HG02981 (cell line): ENCODE data around the gene DYNC1H1.
"Not testable (repeated sequence)": the region's sequence is repeated elsewhere in the genome, so short reads cannot be mapped to it uniquely, and the experiment has no call there.

Source experiments
- ATAC-seq: cut with Tn5 transposase; IDR thresholded peaks from one replicate; pipeline ENCODE4 v1.9.1; 2021; ENCODE audit warnings: mild to moderate bottlenecking, moderate library complexity; ENCODE audit not compliant: unreplicated experiment

DYNC1H1 gene

DNA sequence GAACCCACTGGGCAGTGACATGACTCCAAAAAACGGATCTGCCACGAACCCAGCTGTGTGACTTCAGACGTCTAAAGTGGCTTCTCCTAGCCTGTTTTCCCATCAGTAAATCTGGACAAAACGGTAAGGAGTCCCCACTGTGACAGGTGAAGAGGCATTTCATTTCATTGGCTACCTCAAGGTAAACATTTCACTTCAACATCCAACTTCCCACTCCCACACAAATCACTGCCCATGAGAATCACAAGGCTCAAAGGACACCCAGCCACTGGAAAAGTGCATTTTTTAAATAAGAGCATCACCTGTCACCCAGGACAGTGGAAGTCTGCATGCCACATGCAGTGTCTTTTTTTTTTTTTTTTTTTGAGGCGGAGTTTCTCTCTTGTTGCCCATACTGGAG, 94.6 kb downstream of the DYNC1H1 start:
- no peak for ATAC-seq

DNA sequence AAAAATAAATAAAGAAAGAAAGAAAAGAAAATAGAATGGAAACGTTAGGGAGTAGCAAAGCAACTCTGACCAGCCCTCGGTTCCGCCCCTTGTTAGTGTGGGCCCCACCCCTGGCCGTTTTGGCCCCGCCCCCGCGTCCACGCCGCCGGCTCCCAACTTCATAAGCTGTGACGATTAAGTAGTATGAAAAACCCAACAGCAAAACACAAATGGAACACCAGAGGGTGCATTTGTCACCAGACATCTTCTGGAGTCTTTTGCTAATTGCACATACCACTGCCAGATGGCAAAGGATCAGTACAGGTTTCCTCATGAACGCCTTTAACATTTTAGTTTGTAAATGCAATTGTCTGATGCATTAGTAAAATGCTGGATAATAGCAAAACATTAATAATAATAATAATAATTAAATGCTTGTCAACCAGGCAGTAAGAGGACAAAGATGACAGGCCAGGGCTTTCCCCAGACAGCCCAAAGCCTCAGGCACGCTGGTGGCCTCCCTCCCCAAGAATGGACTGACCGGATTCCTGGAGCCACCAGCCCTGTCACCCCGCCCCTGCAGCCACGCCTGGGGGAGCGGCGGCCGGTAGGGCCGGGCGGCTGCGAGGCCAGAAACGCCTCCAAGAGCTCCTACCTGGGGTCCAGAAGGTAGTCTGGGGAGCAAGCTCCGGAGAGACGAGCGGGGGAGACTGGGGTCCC, 98.9 kb downstream of the DYNC1H1 start:
- peak; percentile 67 for ATAC-seq

DNA sequence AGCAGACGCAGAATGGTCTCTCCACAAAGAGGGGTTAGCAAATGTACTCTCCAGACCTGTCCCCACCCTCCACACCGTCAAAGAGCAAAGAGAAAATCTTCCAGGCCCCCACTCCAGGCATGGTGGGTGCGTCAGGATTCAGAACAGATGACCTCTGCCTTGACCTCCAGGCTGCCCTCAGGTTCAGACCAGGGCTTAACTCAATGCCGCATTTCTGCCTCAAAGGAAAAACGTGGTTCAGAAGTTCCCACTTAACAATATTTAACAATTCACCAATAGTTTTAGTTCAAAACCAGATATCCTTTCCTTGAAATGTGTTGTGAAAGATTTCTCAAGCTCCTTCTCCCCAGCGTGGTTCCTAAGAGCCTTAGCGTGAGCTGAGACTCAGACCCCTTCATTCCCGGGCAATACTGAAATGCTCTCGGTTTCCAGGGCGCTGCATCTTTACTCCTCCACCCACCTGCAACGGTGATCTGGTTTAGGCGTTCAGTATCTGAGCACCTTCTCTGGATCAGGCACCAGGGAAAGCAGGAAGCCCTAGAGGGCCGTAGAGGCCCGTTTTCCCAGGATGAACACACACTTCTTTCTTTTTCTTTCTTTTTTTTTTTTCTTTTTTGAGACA, 99.5 kb downstream of the DYNC1H1 start:
- no peak for ATAC-seq

DNA sequence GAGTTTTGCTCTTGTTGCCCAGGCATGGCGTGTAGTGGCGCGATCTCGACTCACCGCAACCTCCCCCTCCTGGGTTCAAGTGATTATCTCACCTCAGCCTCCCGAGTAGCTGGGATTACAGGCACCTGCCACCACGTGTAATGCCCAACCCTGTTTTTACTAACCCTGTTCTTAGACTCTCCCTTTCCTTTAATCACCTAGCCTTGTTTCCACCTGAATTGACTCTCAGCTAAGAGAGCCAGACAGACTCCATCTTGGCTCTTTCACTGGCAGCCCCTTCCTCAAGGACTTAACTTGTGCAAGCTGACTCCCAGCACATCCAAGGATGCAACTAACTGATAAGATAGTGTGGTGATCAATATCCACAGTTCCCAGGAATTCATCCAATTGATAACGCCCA, 100.2 kb downstream of the DYNC1H1 start:
- ATAC-seq: not testable (repeated sequence)

DNA sequence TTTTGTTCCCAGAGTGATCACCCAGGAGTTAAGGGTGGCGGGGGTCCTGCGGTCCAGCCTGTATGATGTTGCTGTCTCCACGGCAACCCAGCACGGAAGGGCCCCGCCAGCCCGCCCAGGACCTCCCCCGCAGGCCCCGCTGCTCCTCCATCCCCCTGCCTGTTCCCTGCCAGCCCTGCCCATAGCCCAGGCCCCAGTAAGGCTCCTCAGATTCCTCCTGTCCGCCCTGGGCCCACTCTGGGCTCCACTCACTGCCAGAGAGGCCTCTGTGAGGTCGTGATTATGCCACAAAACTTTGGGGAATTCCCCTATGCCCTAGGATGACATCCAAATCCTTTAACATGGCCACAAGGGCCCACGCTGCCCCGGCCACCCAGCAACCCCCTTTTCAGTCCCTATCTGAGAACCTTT, 101.7 kb downstream of the DYNC1H1 start:
- no peak for ATAC-seq

DNA sequence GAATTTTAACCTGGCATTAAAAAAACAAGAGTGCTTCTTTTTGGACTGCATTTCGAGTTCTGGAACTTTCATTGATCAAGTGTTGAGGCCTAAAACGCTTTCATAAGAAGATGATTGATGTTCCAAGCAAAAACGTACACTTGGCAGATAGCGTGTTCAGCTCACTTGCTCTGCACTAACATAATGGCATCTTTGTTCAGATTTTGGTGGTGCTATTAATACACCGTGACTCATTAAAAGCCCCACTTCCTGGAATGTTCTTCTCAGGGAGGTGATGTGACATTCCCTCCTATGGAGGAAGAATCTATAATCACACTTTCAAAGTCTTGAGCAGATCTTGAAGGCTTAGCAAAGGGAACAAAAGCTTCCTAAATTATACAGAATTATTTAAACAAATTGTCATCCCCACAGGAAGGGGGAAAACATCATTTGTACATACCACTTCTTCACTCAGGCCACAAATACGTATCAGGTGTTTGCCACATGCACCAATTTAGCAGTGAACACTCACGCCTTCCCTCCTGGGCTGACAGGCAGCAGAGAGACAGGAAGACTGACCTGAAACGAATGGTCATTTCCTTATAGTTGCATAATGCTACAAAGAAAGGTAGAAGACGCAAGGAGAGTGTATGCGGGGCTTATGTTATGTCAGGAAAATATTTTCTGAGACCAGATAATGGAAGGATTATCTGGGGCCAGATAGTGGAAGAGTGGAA, 107.1 kb downstream of the DYNC1H1 start:
- no peak for ATAC-seq

DNA sequence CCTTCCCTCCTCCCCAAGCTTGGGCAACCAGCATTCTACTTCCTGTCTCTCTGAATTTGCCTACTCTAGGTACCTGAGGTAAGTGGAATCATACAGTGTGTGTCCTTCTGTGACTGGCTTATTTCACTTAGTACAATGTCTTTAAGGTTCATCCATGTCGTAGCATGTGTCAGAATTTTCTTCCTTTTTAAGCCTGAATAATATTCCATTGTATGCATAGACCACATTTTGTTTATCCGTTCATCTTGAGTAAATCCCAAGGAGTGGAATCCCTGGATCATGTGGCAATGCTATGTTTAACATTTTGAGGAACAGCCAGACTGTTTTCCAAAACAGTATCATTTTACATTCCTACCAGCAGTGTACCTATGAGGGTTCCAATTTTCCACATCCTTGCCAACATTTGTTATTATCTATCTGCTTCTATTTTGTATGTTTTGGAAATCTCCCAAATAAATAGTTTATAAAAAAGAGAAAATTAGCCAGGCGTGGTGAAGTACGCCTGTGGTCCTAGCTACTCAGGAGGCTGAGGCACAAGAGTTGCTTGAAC, 110.1 kb downstream of the DYNC1H1 start:
- no peak for ATAC-seq

DNA sequence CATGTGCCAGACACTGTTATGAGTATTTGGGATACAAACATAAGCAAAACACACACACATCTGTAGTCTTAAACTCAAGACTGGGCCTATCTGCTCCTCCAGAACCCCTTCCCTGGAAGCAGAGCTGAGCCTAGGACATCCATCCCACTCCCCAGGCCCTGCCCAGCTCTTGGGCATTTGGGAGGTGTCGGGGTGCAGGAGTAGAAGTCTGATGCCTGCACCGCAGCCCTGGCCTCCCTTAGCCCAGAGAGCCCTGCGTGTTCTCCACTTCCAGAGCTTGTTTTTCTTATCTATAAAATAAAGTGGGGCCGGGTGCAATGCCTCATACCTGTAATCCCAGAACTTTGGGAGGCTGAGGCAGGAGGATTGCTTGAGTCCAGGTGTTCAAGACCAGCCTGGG, 110.8 kb downstream of the DYNC1H1 start:
- ATAC-seq: no peak

DNA sequence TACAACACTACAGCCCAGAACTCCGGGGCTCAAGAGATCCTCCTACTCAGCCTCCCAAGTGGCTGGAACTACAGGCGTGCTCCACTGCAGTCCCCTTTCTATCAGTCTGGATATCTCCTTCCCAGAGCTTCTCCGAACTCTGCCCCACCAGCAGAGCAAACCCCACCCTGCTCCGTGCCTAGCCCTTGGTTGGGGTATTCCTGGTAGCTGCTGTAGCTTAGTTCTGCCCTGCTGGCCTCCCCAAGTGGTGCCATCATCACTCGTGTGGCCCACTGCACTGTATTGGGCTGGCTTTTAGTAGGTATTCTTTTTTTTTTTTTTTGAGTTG, 113.0 kb downstream of the DYNC1H1 start:
- no peak for ATAC-seq

DNA sequence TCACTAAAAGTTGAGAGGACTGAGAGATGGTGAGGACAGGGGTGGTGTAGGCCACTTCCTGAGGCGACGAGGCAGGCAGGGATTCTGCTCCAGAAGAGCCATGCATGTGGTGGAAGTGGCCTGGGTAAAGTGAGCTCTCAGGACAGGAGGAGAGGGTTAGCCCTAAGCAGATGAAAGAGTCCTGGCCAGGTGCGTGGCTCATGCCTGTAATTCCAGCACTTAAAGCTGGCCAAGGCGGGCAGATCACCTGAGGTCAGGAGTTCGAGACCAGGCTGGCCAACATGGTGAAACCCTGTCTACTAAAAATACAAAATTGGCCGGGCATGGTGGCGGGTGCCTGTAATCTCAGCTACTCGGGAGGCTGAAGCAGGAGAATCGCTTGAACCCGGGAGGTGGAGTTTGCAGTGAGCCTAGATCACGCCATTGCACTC, 114.0 kb downstream of the DYNC1H1 start:
- ATAC-seq: not testable (repeated sequence)

DNA sequence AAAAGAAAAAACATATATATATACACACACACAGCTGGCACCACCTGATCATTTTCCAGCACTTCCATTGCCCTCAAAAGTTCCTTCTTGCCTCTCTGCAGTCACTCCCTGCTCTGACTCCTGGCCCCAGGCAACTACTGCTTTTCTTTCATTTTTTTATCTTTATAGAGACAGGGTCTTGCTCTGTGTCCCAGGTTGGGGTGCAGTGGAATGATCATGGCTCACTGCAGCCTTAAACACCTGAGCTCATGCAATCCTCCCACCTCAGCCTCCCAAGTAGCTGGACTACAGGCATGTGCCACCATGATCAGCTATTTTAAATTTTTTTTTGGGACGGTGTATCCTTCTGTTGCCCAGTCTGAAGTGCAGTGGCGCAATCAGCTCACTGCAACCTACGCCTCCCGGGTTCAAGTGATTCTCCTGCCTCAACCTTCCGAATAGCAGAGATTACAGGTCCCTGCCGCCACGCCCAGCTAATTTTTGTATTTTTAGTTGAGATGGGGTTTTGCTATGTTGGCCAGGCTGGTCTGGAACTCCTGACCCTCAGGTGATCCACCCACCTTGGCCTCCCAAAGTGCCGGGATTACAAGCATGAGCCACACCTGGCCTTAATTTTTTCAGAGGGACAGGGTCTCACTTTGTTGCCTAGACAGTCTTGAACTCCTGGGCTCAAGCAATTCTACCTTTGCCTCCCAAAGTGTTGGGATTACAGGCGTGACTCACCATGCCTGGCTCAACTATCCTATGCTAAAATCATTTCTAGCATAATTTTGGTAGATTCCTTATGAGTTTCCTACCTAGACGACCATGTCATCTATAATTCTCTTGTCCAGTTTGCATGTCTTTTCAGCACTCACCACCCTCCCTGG, 114.7 kb downstream of the DYNC1H1 start:
- ATAC-seq: no peak

DNA sequence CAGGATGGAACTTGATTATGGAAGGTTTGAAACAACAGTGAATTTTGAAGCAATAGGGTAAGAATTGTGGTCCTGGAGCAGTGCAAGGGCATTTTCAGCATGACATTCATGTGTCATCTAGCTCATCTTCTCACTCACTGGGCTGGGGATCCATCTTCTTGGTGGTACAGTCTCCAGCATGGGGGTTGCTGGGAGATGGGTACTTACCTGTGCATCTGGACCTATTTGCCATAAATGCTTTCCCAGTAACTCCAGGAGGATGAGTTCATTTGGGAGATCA, 115.3 kb downstream of the DYNC1H1 start:
- no peak for ATAC-seq

DNA sequence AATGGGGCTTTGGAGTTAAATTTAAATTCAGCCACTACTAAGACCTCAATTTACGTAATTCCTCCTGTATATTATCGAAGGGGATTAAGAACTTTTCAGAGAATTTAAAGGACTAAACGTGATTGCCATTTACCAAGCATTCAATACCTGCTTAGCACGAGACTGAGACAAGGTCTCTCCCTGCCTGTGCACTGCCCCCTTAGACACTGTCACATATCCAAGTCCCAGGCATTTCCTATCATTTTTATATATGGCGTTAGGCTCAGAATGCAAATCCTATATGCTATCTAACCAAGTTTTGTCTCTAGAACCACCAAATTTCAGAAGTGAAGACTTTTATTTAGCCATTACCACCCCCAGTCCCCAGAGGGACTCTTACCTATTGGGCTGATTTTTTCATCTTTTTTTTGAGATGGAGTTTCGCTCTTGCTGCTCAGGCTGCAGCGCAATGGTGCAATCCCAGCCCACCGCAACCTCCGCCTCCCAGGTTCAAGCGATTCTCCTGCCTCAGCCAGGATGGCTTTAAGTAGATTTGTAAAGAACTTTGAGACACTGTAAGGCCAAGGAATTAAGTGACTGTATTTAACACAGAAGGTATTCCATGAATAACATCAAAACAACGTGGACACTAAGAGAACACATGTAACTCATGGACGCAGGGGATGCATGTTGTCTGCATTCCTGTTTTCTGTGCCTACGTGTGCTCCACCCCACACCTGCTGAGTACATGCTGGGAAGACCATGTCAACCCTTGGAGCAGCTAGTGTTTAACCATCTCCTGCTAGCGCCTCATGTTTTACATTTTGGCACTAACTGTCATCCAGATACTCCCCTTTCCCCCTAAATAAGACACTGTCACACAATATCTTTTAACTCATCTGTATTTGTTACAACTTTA, 116.1 kb downstream of the DYNC1H1 start:
- no peak for ATAC-seq

DNA sequence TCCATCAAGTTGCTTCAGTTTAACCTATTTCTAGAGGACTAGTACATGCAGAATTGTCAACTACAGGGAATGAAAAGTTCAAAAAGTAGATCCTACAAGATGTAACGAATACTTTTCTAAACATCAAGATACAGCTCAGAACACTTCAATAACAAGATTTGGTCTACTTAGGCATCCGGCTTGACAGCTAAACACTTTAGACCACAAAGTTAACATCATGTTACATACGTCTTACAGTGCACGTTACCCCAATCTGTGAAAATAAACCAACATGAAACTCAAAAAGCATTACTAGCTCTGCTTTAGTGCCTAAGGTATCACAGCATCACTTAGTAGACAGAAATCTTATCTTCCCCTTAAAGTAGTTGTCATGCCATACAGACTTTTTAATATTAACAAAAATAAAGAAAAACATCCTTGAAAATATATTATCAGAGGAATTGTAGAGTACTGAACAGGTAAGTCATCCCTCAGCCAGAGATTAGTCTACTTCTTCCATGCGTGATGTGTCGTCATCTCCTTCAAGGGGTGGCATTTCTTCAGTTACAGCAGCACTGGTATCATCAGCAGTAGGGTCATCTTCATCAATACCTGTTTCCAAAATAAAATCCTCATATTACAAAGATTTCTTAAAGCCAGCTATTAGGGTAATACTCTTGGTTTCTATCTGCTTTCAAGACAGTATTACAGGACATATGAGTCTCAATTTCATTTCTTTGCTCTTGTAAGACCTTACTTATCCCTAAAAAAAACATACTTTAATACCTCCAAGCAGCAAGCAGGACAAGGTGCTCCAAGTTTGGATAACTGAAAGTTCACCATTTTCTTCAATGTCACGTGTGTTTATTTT, 117.1 kb downstream of the DYNC1H1 start:
- ATAC-seq: no peak

DNA sequence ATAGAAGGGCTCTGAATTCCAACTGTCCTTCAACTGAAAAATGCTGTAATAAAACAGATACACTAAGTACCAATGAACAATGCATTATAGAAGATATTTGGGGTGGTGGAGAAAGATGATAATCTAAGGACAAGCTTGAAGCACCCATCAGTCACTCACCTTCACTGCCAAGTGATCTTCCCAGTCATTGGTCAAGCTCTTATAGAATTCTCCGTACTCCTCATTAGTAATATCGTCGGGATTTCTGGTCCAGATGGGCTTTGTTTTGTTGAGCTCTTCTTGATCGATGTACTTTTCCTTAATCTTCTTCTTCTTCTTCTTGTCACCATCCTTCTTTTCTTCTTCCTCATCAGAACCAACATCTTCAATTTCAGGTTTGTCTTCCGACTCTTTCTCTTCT, 120.1 kb downstream of the DYNC1H1 start:
- not testable (repeated sequence) for ATAC-seq

DNA sequence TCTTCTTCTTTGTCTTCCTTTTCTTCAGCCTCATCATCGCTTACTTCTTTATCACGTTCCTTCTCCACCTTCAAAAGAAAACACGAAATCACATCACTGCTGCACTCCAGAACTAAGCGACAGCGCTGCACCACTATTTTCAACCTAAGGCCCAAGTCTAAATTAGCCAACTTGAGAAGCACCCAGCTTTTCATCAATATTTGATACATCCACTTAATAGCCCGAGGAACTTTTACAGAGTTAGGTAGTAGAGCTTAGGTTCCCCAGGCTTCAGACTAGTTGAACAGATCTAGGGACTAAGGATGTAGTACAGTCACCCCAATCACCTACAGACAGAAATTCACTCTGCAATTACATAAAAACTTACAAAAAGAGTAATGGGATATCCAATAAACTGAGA, 120.6 kb downstream of the DYNC1H1 start:
- no peak for ATAC-seq

DNA sequence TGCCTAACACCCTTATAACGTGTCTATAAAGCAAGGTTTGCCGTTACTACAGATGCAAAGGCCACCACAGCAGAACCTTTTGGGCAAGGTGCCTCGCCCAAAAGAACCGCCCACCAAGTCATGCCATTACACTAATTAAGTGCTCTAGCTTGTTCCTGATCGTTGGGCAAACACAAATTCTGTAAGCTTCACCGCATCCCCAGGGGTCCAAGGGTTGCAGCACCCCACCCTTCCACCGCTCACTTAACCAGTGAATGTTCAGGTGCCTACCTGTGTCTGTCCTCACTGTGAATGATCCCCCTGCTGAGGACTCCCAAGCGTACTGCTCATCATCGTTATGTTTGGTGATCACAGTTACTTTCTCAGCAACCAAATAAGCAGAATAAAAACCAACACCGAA, 121.1 kb downstream of the DYNC1H1 start:
- ATAC-seq: no peak

DNA sequence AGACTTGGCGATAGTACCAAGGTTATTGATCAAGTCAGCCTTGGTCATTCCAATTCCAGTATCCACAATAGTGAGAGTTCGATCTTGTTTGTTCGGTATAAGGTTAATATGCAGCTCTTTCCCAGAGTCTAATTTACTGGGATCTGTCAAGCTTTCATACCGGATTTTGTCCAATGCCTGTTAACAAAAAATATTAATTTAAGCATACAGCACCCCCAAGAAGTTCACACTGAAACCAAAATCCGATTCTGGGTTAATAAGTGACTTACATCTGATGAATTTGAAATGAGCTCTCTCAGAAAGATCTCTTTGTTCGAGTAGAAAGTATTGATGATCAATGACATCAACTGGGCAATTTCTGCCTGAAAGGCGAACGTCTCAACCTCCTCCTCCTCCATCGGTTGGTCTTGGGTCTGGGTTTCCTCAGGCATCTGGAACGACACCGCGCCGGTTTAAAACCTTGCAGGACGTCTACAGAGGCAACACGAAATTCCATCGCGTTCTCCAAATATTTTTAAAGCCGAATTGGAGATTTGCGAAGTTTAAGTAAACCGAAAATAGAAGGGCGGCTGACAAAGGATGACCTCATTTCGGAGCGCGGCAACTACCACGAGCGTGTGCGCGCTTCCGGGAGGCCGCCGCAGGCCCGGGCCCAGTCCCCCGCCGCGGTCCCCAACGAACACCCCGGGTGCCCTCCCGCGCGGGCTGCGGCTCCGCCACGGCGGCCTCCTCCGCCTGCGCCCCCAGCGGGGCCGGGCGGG, 121.8 kb downstream of the DYNC1H1 start:
- peak; percentile 16 for ATAC-seq

DNA sequence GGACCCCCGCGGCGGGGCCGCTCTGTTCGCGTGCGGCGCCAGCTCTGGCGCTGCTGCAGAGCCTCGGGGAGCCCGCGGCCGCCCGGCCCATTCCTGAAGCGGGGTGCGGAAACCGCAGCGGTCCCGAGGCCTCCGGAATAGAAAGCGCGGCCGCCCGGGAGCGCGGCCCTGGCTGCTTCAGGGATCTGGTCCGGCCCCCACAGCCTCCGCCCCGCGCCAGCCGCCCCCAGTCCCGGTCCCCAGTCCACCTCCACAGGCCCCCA, 122.3 kb downstream of the DYNC1H1 start:
- ATAC-seq: no peak
